ENCODE results near the gene TSPAN9. TPM values are rescaled to one million over a fixed set of nuclear protein-coding genes. Genes with fewer than 3 reads are reported as not detected.

The TSPAN9 gene
- total and polyA plus RNA-seq, 4 donors = 23.0 to 72.3 (median 33.9) TPM

DNA sequence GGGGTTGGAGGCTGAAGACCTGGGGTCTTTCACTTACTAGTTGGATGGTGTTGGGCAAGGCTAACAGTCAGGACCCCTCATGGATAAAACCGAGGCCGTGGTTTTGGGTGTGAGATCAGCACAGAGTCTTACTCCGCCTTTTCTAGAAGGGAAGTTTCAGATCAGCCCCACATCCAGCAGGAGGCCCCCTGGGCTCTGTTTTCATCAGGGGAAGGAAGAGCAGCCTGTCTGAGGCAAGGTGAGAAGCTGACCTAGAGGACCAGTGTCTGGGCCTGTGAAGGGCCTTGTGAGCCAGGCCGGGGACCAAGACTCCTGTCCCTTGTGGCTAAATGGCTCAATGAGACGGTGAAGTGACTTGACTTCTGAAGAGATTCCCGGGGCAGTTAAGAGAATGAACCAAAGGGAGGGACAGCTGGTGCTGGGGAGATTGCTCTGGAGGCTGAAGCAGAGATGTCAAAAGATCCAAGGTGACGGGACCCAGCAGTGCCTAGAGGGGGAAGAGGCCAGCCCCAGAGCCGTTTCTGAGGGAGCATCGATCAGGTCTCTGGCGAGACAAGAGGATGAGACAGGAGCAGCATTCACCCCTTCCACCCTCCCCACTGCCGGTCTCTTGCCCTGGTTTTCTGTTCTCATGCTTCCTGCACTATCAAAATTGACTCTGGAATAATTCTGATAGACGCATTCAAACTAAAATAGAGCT, 40.1 kb upstream of the TSPAN9 start:
- Histone ChIP-seq H3K27me3 (ENCODE audit: control insufficient read depth in 3 of 3, insufficient read depth in 3 of 3, low read length in 2 of 3) (no peaks in the 10 kb centered on the region), H3K27ac (ENCODE audit: low read depth in 1 of 2, low read length in 1 of 2) (no peak overlapping the region), H3K9ac (ENCODE audit: insufficient read depth in 1 of 2, low read length in 2 of 2) (no peak overlapping the region), H3K4me3 (no peak overlapping the region), H3K4me1 (ENCODE audit: control insufficient read depth in 5 of 5, insufficient read depth in 5 of 5, low read length in 5 of 5) (peaks cover 0 to 10% (median 3%) of the 10 kb centered on the region in 5 donors), H3K9me3 (ENCODE audit: control insufficient read depth in 4 of 4, insufficient read depth in 3 of 4, low read length in 3 of 4) (no peaks in the 10 kb centered on the region), H3K36me3 (ENCODE audit: control insufficient read depth in 4 of 4, insufficient read depth in 4 of 4, low read length in 4 of 4) (peaks cover 0 to 35% (median 0%) of the 10 kb centered on the region in 4 donors)
- ATAC-seq (ENCODE audit: insufficient read depth, low FRiP score) (no peak), DNase-seq (no peak)
- TF ChIP-seq, protein P1, sequence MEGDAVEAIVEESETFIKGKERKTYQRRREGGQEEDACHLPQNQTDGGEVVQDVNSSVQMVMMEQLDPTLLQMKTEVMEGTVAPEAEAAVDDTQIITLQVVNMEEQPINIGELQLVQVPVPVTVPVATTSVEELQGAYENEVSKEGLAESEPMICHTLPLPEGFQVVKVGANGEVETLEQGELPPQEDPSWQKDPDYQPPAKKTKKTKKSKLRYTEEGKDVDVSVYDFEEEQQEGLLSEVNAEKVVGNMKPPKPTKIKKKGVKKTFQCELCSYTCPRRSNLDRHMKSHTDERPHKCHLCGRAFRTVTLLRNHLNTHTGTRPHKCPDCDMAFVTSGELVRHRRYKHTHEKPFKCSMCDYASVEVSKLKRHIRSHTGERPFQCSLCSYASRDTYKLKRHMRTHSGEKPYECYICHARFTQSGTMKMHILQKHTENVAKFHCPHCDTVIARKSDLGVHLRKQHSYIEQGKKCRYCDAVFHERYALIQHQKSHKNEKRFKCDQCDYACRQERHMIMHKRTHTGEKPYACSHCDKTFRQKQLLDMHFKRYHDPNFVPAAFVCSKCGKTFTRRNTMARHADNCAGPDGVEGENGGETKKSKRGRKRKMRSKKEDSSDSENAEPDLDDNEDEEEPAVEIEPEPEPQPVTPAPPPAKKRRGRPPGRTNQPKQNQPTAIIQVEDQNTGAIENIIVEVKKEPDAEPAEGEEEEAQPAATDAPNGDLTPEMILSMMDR (IDR thresholded peaks at IDR 0.05; ENCODE audit: control extremely low read depth, extremely low read depth) = no peak
- 87 to 88% methylated on average over 12 of the region's 12 CpGs for WGBS, 2 donors

DNA sequence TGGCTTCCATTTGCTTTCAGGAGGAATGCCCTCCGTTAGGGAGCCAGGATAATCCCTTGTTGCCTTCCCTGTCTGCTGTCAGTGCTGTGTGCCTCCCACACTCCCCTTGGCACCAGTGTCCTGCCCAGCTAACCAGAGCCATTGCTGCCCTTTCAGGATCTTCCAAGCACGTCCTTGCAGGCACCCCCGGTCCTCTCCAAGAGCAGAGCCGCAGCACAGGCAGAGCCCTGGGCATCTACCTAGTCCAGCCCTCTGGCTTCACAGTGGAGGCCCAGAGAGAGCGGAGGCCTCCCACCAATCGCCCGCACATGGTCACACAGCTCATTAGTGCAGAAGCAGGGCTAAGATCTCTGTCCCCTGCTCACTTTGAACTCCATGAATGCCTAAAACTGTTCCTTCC, 39.0 kb upstream of the TSPAN9 start:
- Histone ChIP-seq H3K9ac (ENCODE audit: insufficient read depth in 1 of 2, low read length in 2 of 2) (no peak overlapping the region), H3K4me1 (ENCODE audit: control insufficient read depth in 5 of 5, insufficient read depth in 5 of 5, low read length in 5 of 5) (no peaks in the 10 kb centered on the region), H3K27me3 (ENCODE audit: control insufficient read depth in 3 of 3, insufficient read depth in 3 of 3, low read length in 2 of 3) (no peaks in the 10 kb centered on the region), H3K27ac (ENCODE audit: low read depth in 1 of 2, low read length in 1 of 2) (no peak overlapping the region), H3K4me3 (no peak overlapping the region), H3K36me3 (ENCODE audit: control insufficient read depth in 4 of 4, insufficient read depth in 4 of 4, low read length in 4 of 4) (peaks cover 0 to 32% (median 0%) of the 10 kb centered on the region in 4 donors), H3K9me3 (ENCODE audit: control insufficient read depth in 4 of 4, insufficient read depth in 3 of 4, low read length in 3 of 4) (no peaks in the 10 kb centered on the region)
- ATAC-seq (ENCODE audit: insufficient read depth, low FRiP score) (no peak), DNase-seq (no peak)
- WGBS, 2 donors = 86 to 88% methylated on average over 7 of the region's 7 CpGs
- TF ChIP-seq, protein P1 (IDR thresholded peaks at IDR 0.05; ENCODE audit: control extremely low read depth, extremely low read depth) = no peak

DNA sequence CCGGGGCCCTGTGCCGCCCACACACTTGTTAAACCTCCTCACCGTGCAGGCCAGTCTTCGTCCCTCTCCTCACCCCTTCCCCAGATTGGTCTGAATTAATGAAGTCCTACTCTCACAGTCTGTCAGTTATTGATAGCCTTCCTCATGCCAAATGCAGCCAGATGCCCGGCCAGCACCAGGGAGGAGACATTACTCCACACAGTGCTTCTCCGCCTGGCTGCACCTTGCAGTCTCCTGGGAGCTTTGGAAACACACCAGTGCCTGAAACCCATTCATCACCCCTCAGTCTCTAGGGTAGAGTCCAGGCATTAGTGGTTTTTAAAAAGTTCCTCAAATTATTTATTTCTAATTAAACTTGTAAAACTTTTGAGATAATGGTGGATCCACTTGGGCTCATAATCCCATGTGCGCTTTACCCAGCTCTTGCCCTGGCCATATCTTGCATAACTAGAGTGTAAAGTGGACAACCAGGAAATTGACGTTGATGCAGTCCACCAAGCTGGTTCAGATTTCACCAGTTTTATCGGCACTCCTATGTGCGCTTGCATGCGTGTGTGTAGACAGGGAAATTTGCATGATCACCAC, 38.2 kb upstream of the TSPAN9 start:
- Histone ChIP-seq H3K9ac (ENCODE audit: insufficient read depth in 1 of 2, low read length in 2 of 2) (no peak overlapping the region), H3K36me3 (ENCODE audit: control insufficient read depth in 4 of 4, insufficient read depth in 4 of 4, low read length in 4 of 4) (peaks cover 0 to 32% (median 0%) of the 10 kb centered on the region in 4 donors), H3K4me1 (ENCODE audit: control insufficient read depth in 5 of 5, insufficient read depth in 5 of 5, low read length in 5 of 5) (no peaks in the 10 kb centered on the region), H3K4me3 (no peak overlapping the region), H3K27ac (ENCODE audit: low read depth in 1 of 2, low read length in 1 of 2) (no peak overlapping the region), H3K9me3 (ENCODE audit: control insufficient read depth in 4 of 4, insufficient read depth in 3 of 4, low read length in 3 of 4) (no peaks in the 10 kb centered on the region), H3K27me3 (ENCODE audit: control insufficient read depth in 3 of 3, insufficient read depth in 3 of 3, low read length in 2 of 3) (no peaks in the 10 kb centered on the region)
- TF ChIP-seq, protein P1 (IDR thresholded peaks at IDR 0.05; ENCODE audit: control extremely low read depth, extremely low read depth) = no peak
- WGBS, 2 donors = 90 to 92% methylated on average over 11 of the region's 11 CpGs
- DNase-seq (no peak), ATAC-seq (ENCODE audit: insufficient read depth, low FRiP score) (no peak)
